H54 (cell line): ENCODE results near the gene CD81.

Experiments used
- DNase-seq: peaks from one replicate; pipeline ENCODE4 v3.0.0; 2011; ENCODE audit warnings: low spot score, mixed read lengths; ENCODE audit not compliant: insufficient read length
- FAIRE-seq: peaks from 3 replicates; lab custom pipeline; 2011; peaks lifted over from hg19 to GRCh38; lab: Jason Lieb, UNC
- POLR2A ChIP-seq: IDR thresholded peaks from 2 replicates; pipeline ENCODE4 v1.6.1; 2011; ENCODE audit warnings: low read depth, mild to moderate bottlenecking, low read length

Gene CD81

GRCh38 chr11:2385156-2386151, 8.3 kb downstream of the CD81 start:
- FAIRE-seq (no peak), DNase-seq (no peak)
- no peak for TF ChIP-seq POLR2A

GRCh38 chr11:2386591-2386990, 9.5 kb downstream of the CD81 start:
- TF ChIP-seq POLR2A: no peak
- DNase-seq (no peak), FAIRE-seq (no peak)

GRCh38 chr11:2387266-2387987, 10.3 kb downstream of the CD81 start:
- FAIRE-seq: no peak
- TF ChIP-seq POLR2A: no peak
- peak; percentile 49 for DNase-seq

GRCh38 chr11:2388431-2389376, 11.6 kb downstream of the CD81 start:
- FAIRE-seq: no peak
- TF ChIP-seq POLR2A: no peak

GRCh38 chr11:2389377-2390026, 12.4 kb downstream of the CD81 start:
- no peak for TF ChIP-seq POLR2A
- no peak for FAIRE-seq
- DNase-seq: no peak

More at GRCh38 chr11:2388431-2389376, 11.6 kb downstream of the CD81 start:
- no peak for DNase-seq

- no peak for FAIRE-seq
- no peak for DNase-seq
- TF ChIP-seq POLR2A: no peak
Observed at GRCh38 chr11:2390091-2390724, 13.1 kb downstream of the CD81 start.

- peak; percentile 99 for DNase-seq
- no peak for FAIRE-seq
- no peak for TF ChIP-seq POLR2A
Observed at GRCh38 chr11:2390725-2391151, 13.6 kb downstream of the CD81 start.

GRCh38 chr11:2391181-2391975, 14.3 kb downstream of the CD81 start:
- no peak for TF ChIP-seq POLR2A
- DNase-seq (no peak), FAIRE-seq (no peak)

GRCh38 chr11:2392241-2392959, 15.3 kb downstream of the CD81 start:
- FAIRE-seq (no peak), DNase-seq (no peak)
- TF ChIP-seq POLR2A: no peak

GRCh38 chr11:2393111-2393868, 16.2 kb downstream of the CD81 start:
- DNase-seq (no peak), FAIRE-seq (no peak)
- TF ChIP-seq POLR2A: no peak
